Right renal pelvis (tissue), 4 donors: Measurements from ENCODE around the gene MMP17. TPM values are rescaled to one million over a fixed set of nuclear protein-coding genes. Genes with fewer than 3 reads are reported as not detected.

Experiments
- DNase-seq, 4 donors: peaks; one replicate each; pipeline ENCODE4 v3.0.0-alpha.2; 2013; ENCODE audit warnings: low read depth in 4 of 4, low spot score in 3 of 4, missing footprints in 1 of 4
- polyA plus RNA-seq, 4 donors: library from polyadenylated mRNA; unstranded; fragments of 120-200 nt; gene quantifications; one replicate each; pipeline ENCODE4 v1.2.1, GENCODE V29; 2013; ENCODE audit not compliant: insufficient read length in 4 of 4

Gene MMP17
- polyA plus RNA-seq, 4 donors = 0.89 to 2.4 (median 1.1) TPM

DNA sequence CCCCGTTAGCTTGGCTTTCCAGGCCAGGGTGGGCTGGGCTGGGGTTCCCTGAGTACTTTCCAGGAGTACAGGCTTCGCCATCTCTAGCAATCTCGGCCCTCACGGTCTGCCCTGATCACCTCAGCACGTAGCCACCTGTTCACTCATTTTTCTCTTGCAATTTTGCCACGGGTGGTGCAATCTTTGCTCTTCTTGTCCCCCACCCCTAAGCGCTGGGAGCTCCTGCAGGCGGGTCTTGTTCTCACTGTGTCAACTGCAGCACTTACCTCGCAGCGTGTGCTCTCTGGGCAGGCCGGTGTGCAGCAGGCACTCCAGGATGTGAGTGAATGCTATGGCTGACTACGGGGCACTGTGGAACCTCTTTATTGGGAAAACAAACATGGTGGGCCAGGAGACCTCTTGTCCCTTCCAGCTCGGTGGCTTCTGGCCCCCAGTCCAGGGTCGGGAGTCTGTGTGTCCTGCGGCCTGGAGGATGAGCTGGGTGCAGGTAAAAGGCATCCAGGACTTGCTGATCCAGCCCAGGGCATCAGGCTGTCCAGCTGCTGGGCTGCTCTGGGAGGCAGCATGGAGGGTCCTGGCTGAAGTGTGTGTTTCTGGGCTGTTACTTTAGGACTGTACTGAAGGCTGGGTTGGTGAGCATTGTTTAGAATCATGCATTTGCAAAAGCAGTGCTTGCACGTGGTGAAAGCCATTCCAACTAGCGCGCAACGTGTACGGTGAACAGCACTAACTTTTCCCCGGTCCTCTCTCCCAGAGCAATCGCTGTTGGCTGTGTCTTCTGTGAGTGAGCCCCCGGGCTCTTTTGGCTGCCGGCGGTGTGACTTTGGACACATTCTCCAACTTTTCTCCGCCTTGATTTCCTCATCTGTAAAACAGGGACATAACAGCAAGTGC, 64.8 kb downstream of the MMP17 start:
- no peak for DNase-seq

DNA sequence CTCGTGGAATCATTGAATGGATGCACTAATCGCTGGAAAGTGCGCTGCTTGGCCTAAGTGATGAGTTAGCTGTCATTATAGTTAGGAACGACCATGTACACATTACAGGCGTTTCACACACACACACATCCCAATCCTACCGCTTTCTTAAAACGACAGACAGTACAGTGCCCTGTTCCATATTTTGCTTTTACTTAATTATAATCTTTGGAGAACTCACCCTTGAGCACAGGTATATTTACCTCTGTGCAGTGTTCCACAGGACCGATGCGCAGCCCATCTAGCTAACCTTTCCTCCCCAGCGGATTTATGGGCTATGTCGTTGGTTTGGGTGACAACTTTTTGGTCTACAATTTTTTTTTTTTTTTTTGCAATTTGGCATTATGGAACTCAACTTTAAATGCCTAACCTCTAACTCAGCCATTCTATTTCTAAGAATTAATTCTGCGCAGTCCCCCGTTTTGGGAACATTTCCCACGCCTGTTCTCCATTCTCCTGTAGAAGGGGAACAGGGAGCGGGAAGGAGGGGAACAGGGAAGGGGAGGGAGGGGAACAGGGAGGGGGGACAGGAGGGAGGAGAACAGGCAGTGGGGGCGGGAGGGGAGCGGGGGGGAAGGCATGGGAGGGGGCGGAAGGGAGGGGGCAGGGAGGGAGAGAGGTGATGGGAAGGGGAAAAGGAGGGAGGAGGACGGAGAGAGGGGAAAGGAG, 65.6 kb downstream of the MMP17 start:
- DNase-seq = peak in 1 of 4 donors; percentile 13

DNA sequence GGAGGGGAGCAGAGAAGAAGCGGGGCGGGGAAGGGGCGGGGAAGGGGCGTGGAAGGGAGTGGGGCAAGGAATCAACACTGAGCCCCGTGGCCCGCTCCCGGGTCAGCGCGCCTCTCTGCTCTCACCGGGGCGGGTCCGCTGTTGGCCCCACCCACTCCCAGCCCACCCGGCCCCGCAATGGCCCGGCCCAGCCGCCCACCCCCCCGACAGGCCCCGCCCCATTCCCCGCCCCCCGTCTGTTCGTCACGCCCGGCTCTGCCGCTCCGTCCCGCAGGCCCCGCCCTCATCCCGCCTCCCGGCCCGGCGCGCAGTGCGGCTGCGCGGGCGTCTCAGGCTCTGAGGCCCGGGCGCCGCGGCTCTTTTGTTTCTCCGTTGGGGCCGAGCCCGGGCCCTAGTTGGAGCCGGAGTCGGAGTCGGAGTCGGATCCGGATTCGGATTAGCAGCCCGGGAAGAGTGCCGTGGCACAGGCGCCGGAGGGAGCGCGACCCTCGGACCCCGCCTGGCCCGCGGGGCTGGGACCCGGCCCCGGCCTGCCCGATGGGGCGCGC, 66.2 kb downstream of the MMP17 start, which contains the start of gene ULK1:
Gene ULK1, plus strand, starts transcription at position 310 of the 548 bp plus-strand sequence. CDS start 380 bp downstream, outside the sequence.
- DNase-seq = peak; percentile 78 to 84 (median 80)

DNA sequence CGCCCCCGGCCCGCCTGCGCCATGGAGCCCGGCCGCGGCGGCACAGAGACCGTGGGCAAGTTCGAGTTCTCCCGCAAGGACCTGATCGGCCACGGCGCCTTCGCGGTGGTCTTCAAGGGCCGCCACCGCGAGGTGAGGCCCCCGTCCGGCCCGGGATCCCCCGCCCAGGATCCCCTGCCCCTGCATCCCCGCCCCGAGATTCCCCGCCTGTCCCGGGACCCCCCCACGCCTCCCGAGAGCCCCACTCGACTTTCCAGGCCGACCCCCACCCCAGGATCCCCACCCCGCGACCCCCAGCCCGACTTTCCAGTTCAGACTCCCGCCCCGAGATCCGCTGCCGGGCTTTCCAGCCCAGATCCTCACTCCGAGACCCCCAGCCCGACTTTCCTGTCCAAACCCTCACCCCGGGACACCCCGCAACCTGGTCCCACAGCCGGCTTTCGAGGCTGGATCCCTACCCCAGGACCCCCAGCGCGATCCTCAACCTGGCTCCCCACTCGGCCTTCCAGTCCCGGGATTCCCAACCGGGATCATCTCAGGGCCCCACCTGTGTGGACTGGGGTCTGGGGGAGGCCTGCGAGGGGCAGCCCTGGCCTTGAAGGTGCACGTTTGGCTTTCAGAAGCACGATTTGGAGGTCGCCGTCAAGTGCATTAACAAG, 66.9 kb downstream of the MMP17 start:
- no peak for DNase-seq

DNA sequence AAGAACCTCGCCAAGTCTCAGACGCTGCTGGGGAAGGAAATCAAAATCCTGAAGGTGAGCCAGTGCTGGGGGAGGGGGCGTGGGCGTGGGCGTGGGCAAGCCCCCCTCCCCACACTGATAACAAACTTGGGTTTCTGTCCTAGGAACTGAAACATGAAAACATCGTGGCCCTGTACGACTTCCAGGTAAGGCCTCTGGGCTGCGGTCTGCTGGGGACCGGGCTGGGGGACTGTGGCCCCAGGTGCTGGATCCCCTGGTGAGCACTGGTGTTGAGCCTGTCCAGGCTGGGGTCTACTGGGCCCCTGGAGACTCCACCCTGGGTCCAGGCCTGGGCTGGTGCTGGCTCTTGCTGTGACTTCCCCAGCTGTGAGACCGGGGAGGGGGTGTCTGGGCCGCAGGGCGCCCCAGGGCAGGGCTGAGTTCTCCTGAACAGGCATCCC, 67.5 kb downstream of the MMP17 start:
- DNase-seq = no peak

DNA sequence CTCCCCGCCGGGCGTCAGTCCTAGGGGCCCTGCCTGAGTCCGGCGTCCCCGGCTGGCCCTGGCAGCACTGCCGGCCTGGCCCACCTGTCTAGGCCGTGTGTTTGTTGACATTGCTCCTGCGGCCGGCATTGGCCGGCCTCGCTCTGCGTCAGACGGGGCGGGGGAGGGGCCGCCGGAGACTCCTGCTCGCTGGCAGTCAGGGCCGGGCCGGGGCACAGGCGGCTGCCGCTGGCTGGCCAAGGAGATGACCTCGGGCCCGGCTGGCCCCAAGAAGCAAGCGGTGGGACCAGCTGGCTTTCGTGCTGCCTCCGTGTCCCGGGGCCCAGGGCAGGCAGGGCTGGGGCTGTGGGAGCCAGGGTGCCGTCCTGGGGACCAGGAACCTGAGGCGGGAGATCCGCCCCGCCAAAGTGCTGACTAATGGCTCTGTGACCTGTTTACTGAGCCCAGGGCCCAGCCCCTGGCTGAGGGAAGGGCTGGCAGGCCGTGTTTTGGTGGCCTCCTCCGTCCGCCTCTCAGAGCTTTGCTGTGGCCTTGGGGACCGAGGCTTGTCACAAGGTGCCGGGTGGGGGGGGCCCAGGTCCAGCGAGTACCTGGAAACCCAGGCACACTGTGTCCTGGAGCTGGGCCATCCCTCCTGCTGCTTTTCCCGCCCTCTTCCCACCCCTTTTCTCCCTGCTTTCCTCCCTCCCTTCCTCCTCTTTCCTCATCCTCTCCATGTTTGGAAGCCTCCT, 68.1 kb downstream of the MMP17 start:
- DNase-seq = peak; percentile 66 to 72 (median 70)

DNA sequence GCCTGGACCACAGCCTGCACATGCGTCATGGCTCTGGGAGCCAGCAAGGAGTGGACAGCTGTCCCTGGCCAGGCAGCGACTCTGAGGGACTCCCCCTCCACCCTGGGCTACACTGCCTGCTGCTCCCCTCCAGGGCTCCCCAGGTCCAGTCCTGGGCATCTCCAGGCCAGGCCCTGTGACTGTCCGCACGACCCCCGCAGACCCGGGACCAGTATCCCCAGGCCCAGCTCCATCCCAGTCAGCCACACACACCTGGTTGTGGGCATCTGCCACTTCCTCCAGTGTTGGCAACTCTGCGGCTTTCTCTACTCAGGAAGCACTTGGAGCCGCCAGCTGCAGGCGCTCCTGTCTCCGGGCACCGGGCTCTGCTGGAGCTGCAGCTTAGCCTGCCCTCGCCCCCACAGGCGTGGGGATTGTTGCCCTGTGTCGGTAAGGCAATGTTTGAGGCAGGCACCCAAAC, 68.6 kb downstream of the MMP17 start:
- DNase-seq = no peak

DNA sequence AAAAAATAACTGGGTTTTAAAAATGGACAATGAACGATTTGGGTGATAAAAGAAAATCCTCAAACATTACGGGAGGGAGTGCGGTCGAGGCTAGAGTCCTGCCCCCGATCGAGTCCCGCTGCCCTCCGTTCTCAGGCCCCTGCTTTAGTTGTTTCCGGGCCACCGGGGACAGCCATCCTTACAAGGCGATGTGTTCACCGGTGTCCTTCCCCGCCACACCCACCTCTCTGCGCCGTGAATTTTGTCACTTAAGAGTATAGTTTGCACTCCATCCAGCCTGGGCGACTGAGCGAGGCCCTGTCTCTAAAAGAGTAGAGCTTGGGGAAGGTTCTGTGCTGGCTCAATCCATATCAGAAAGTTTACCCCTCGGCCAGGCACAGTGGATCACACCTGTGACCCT, 69.1 kb downstream of the MMP17 start:
- DNase-seq = no peak

DNA sequence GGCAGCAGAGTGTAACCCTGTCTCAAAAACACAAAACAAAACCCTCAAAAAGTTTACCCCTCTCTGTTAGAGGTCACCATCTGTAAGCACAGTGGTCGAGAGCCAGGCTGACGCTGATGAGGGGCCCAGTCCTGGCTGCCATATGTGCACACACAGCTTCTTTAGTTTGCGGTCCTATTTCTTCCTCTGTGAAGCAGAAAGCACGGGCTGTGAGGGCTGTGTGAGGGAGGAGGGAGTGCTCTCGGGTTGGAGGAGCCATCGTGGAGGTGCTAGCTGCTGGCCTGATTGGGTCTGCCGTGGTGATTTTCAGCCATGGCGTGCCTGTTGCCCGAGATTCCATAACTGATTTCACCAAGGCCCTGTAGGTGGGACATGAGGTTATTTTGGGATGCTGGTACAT, 69.7 kb downstream of the MMP17 start:
- DNase-seq = no peak

DNA sequence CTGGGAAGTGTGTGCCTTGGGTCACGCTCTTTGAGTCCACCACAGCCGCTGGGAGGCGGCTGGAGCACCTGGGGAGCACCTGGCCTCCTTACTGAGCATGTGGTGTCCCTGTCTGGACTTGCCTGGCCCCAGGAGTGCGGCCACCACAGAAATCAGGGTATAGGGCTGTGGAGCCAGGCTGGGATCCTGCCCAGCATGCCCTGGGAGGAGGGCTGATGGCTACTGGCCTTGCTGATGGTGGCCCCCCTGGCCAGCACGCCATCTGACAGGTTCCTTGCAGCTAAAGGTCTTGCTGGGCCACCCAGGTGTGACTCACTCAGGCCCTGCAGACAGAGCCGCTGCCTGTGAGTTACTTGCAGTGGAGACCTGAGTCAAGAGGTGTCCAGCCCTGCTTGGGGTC, 72.2 kb downstream of the MMP17 start:
- DNase-seq = no peak

Other genes starting within 250 kb of the MMP17 start
- gene SFSWAP, start 117.3 kb upstream of the MMP17 start, polyA plus RNA-seq = 10 to 100 TPM; 43.4 to 50.2 (median 44.9) TPM
- 10 to 100 TPM; 23.1 to 35.0 (median 28.0) TPM for gene ULK1, start 66.2 kb downstream of the MMP17 start, polyA plus RNA-seq
- 10 to 100 TPM; 13.6 to 17.0 (median 13.7) TPM for gene PUS1, start 100.9 kb downstream of the MMP17 start, polyA plus RNA-seq
- gene EP400, start 121.5 kb downstream of the MMP17 start, polyA plus RNA-seq = 10 to 100 TPM; 33.2 to 42.3 (median 34.3) TPM